ENCODE results near the gene SLC22A23.

SLC22A23 gene

GRCh38 chr6:3371222-3371949 is 85.5 kb downstream of the SLC22A23 start:
- DNase-seq (ENCODE audit: low spot score): no peak

DNA sequence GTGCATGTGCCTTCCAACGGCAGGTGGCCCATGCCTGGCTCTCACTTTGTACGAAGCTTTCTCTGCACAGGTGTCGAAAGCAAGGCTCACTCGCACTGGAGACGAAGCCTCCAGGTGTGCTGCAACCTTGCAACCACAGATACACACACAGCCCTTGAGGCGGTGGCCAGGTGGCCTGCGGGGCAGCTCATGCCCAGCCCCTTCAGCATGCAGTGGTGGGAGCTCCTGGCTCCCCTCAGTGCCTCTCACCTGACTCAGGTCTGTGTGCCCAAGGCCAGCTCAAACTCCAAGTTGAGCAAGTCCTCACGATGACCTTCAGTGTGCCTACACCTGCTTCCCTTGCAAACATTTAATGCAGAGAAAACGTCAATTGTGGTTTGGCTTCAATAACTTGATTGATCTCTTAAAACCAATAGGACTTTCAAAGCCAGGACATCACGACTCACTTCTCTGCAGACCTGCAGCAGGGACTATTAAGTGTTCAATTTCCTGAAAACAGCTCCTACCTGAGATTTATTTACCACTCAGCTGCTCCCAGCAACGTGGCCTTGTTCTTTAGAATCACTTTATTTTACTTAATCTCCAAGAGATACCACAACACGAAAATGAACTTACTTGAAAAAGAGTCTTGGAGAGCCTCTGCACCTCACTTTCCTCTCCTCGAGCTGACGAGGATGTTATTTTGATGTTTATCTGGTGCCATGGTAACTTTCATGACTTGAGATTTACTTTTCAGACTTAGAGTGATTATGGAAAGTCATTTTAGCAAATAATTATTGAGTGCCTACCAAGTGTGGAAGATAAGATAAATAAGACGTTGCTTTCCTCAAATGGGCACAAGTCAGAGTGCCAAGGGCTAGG is 86.3 kb downstream of the SLC22A23 start:
- no peak for DNase-seq (ENCODE audit: low spot score)

DNA sequence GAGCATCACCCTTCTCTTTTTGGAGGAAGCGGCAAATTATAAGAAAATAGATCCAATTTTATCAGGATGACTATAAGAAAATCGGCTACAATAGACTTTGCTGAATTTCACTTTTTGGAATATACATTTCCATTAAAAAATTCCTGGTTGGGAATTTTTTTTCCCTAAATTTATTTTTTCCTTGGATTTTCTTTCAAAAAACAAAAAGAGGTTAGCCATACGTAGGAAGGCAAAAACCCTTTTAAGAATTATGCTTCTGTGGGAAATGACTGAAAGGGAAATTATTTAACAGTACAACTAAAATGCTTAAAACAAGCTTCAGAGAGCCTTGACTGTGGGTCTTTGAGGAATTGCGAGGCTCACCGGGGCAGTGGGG is 86.9 kb downstream of the SLC22A23 start:
- no peak for DNase-seq (ENCODE audit: low spot score)

DNA sequence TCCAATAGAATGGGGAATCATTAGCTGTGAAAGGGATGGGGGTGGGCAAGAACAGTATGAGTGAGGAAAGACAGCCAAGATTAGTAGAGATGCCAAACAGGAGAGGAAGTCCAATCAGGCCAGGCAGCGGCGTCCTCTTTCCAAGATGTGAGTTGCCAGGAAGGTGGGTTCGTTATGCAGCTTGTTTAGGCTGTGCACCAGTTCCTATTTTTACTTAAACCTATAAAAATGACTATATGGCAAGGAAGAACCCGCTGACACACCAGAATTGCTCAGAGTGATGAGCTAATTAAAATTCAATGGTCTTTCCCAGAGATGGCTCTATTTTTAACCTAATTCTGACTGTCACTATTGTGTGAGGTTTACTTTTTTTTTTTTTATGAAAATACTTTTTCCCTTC is 88.2 kb downstream of the SLC22A23 start:
- no peak for DNase-seq (ENCODE audit: low spot score)

- no peak for DNase-seq (ENCODE audit: low spot score)
These were observed 89.2 kb downstream of the SLC22A23 start for GRCh38 chr6:3367630-3368029.

DNA sequence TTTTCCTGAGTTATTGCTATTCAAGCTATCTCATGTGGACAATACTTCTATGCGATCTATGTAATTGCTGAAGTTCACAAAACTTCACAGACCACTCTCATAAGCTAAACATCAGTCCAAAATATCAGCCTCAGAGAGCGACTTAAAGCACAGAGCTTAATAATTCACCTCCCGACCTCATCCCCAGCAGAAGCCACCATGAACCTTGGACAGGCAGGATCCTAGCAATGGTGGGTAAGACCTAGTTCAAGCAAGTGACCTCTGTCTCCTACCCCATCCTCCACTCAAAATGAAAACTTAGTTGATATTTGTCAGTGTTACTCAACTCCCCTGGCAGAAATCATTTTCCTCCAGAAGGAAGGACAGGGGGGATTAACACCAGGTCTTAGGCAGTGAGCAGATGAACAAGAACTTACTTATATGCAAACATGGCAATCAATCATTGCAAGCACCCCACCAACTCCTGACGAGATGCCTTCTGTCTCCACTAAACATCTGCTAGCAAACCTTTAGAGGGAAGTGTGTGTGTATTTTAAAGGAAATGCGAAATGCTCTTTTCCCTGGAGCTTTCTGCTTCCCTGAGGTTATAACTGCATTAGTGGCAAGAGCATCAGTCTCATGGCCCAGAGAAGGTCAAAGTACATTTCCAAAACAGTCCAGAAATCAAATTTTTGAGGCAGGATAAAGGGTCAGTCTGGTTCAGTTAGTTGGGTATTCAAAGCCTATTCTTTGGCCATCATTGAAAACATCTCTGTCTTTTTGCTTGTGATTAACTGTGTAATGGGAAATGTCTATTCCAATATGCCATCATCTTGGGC is 90.0 kb downstream of the SLC22A23 start:
- DNase-seq (ENCODE audit: low spot score): no peak

- no peak for DNase-seq (ENCODE audit: low spot score)
These were observed 92.5 kb downstream of the SLC22A23 start for GRCh38 chr6:3364391-3364790.

GRCh38 chr6:3363296-3364025 is 93.4 kb downstream of the SLC22A23 start:
- no peak for DNase-seq (ENCODE audit: low spot score)

DNA sequence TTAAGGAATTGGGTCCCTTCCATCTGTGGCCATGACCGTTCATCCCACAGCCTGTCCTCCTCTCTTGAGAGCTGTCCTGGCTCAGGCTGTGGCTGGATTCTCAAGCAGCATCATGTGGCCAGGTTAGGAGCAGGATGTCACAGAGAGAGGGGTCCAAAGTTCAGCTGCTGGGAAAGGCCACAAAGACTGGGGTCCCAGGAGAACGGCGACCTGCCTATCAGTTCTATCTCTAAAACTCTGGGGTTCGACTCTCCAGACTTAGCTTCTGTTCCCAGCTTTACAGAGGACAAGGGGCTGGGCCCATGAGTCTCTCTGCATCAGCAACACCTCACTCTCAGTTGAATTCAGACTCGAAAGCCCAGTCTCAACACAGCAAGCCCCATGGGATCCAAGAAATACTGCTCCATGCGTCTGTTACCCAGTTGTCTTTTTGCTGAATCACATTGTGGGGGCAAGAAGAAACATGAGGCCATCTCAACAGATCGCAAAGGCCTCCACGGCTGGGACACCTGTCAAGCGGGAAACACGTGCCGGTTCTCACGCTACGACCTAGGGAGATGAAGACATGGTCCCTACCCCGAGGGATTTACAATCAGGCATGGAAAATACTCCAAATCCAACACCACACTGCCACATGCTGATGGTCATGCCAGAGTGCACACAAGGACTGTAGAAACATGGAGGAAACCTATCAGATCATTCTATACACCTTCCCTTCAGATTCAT is 95.4 kb downstream of the SLC22A23 start:
- DNase-seq (ENCODE audit: low spot score): no peak

DNA sequence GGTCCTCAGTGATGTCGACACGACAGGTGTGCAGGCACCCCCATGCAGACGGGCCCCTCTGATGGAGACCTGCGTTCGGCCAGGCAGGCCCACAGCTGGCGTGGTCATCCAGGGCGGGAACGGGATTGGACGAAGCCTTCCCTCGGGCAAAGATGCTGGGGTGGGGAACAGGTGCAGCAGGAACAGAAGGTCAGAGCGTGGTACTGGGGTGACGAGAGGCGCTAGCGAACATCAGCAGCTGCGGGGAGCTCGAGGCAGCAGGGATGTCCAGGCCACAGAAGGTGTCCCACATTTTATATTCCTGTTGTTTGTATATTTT is 96.2 kb downstream of the SLC22A23 start:
- DNase-seq (ENCODE audit: low spot score): no peak

- DNase-seq (ENCODE audit: low spot score): no peak
These were observed 96.7 kb downstream of the SLC22A23 start for GRCh38 chr6:3359973-3360726.

DNA sequence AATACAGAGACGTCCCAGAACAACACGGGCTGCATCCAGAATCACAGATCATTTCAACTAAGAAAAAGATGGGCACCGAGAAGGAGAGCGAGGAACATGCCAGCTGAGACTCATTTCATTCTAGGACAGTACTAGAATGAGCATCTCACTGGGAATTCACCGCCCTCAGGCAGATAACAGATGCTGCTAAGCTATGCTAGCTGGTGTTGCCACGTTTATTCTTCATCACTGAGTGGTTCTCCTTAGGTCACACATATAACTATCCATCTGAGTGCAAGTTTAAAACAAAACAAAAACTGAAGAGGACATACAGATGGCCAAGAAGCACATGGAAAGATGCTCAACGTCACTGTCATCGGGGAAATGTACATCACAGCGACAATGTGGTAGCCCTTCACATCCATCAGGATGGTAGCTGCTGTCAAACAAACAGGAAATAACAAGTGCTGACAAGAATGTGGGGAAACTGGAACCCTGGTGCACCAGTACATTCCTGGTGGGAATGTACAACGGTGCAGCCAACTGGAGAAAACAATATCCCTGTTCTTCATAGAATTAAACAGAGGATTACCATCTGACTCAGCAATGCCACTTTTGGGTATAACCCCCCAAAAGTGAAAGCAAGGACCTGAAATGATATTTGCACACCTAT is 97.6 kb downstream of the SLC22A23 start:
- no peak for DNase-seq (ENCODE audit: low spot score)

DNA sequence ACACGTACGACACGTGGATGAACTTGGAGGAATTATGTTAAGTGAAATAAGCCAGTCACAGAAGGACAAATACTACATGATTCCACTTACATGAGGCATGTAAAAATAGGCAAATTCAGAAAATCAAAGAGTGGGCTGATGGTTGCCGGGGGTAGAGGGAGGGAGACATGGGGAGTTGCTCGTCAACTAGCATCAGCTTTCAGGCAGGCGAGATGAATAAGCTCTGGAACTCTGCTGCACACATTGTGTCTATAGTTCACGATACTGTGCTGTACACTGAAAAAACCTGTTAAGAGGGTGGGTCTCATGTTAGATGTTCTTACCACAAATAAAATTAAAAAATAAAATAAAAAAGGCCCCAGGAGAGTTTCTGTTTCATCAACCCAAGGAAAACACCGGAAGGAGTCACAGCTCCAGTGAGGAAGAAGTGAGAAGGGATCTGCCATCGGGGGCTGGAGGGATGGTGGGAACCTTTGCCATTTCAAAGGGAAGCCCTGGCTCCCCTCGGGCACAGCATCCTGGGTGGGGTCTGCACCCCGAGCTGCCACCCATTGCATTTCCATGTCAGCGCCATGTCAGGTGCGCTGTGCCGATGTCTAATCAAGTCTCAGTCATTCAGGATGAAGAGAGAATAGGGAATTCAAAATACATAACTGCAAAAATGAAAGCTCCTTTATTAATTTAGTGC is 98.3 kb downstream of the SLC22A23 start:
- DNase-seq (ENCODE audit: low spot score): no peak

- DNase-seq (ENCODE audit: low spot score): no peak
These were observed 99.2 kb downstream of the SLC22A23 start for GRCh38 chr6:3357678-3358077.

GRCh38 chr6:3356824-3357420 is 99.9 kb downstream of the SLC22A23 start:
- DNase-seq (ENCODE audit: low spot score): no peak

DNA sequence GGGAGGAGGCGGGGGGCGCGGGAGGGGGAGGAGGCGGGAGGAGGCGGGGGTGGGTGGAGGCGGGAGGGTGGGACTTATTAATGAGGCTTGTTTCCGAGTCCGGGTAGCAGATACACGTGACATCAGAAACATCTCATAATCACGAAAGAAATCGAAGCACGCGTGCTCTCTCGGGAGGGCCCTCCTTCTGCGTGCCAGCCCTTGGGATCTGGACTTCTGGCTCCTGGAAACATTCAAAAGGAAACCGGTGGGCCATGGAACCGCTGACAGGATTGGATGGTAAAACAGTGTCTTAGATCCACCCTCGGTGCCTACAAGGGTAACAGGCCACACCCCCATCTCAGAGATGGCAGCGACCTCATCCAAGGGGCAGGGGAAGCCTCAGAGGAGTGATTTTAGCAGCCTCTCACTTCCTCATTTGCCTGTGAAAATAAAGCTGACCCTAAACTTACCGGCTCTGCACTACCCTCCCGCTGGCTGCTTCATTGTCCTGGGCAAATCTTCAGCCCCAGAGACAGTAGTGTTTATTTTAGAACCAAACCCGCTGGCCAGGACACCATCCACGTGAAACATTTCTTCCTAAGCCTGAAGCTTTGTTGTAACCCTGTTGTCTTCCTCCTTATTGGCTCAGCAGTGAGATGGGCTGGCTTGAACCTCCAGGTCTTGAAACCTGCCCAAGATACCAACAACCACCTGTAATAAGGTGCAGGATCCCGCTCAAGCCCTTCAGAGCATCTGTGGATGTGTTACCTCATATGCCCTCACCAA is 100.6 kb downstream of the SLC22A23 start:
- DNase-seq (ENCODE audit: low spot score): peak; percentile 43

DNA sequence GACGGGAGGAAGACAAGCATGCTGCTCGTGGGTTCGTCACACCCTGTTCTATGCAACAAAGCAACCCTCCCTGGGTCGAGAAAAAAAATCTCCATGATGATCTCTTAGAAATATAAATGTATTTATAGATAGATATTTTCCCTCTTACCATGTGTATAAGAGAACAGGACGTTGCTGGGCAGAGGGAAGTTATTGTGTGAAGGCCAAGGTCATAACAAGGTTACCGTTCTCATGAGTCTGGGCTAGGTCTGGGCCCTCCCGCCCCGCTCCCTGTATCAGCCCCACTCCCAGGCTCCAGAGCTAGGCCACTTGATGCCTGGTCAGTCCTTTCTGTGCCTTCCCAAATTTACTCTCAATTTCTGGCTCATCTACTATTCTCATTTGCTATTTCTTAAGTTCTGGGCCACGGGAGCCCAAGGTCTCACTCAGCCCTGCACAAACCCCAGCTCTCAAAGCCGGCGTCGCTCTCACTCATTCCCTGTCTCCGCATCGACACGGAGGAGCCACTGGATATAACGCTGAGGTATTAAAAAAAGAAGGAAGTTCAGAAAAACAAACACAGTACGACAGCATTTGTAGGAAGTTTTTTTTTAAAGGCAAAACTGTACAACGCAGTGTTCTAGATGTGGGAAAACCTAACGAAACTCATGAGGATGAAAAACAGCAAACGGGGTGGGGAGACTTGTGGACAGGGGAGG is 101.3 kb downstream of the SLC22A23 start:
- DNase-seq (ENCODE audit: low spot score): no peak
